H1 (cell line): ENCODE data around the gene CLDN9. TPM values are rescaled to one million over a fixed set of nuclear protein-coding genes. Genes with fewer than 3 reads are reported as not detected.

Source experiments
- CTCF ChIA-PET: fragments of 300-600 bp; sonication (Branson Sonifier 250); formaldehyde crosslinking; loops from one replicate; lab custom pipeline; 2021; ENCODE audit not compliant: partially characterized antibody; lab: Charles Lee
- POLR2A ChIA-PET: fragments of 300-600 bp; sonication (Branson Sonifier 250); formaldehyde crosslinking; loops from one replicate; lab custom pipeline; 2021; ENCODE audit warnings: inconsistent platforms; ENCODE audit not compliant: partially characterized antibody; lab: Charles Lee
- DNase-seq, 2 experiments: peaks; one replicate each; pipeline versions ENCODE4 v3.0.0 to v3.0.0-alpha.2; 2010 to 2022; ENCODE audit warnings: low spot score in 2 of 2, low read depth in 1 of 2, mixed read lengths in 1 of 2
- FAIRE-seq: peaks from 2 replicates; lab custom pipeline; 2011; peaks lifted over from hg19 to GRCh38; lab: Jason Lieb, UNC
- H2AFZ ChIP-seq: 2 replicates; pipeline ENCODE4 v1.8.1; 2012; ENCODE audit warnings: low read length, inconsistent platforms
- H2AK5ac ChIP-seq: 2 replicates; pipeline ENCODE4 v1.6.1; 2013; ENCODE audit warnings: low read depth, low read length
- H2BK120ac ChIP-seq: replicated peaks from 2 replicates; pipeline ENCODE3; 2013; ENCODE audit warnings: low read depth, low read length, inconsistent platforms
- H2BK12ac ChIP-seq: 2 replicates; pipeline ENCODE4 v1.6.1; 2013; ENCODE audit warnings: low read depth, low read length
- H2BK15ac ChIP-seq: 2 replicates; pipeline ENCODE4 v1.6.1; 2013; ENCODE audit warnings: low read length
- H2BK20ac ChIP-seq: 2 replicates; pipeline ENCODE4 v1.6.1; 2013; ENCODE audit warnings: low read length
- H2BK5ac ChIP-seq: 2 replicates; pipeline ENCODE4 v1.6.1; 2013; ENCODE audit warnings: low read depth, low read length
- H3K14ac ChIP-seq: 2 replicates; pipeline ENCODE4 v1.6.1; 2013; ENCODE audit warnings: inconsistent platforms; ENCODE audit not compliant: insufficient read length
- H3K18ac ChIP-seq: 2 replicates; pipeline ENCODE4 v1.6.1; 2013; ENCODE audit warnings: low read length; ENCODE audit errors: extremely low read depth
- H3K23ac ChIP-seq: 2 replicates; pipeline ENCODE4 v1.6.1; 2013; ENCODE audit warnings: inconsistent platforms; ENCODE audit not compliant: insufficient read length
- H3K23me2 ChIP-seq: 2 replicates; pipeline ENCODE4 v1.6.1; 2013; ENCODE audit warnings: low read depth, low read length
- H3K27ac ChIP-seq: 2 replicates; pipeline ENCODE4 v1.6.1; 2011; ENCODE audit warnings: low read depth, low read length, inconsistent platforms
- H3K27me3 ChIP-seq, 4 experiments: replicated peaks in 1 of 4; 1 replicate in 1 of 4; 2 replicates in 3 of 4; pipeline versions ENCODE4 v1.6.1 to v1.8.1; 2011 to 2013; ENCODE audit warnings: low read length in 3 of 4, mild to moderate bottlenecking in 3 of 4, inconsistent platforms in 2 of 4, mixed read lengths in 2 of 4, moderate library complexity in 1 of 4; ENCODE audit not compliant: control insufficient read depth in 3 of 4, insufficient read depth in 3 of 4; ENCODE audit errors: extremely low read depth in 1 of 4
- H3K36me3 ChIP-seq, 4 experiments: 2 replicates each; pipeline versions ENCODE4 v1.6.1 to v1.8.1; 2011 to 2013; ENCODE audit warnings: mild to moderate bottlenecking in 4 of 4, low read length in 3 of 4, moderate library complexity in 2 of 4, control low read depth in 1 of 4, inconsistent platforms in 1 of 4; ENCODE audit not compliant: insufficient read depth in 4 of 4, control insufficient read depth in 2 of 4
- H3K4ac ChIP-seq: replicated peaks from 2 replicates; pipeline ENCODE3; 2013; ENCODE audit warnings: low read length, low read depth, mixed read lengths, inconsistent platforms; ENCODE audit not compliant: insufficient read length
- H3K4me1 ChIP-seq, 4 experiments: replicated peaks in 1 of 4; 1 replicate in 1 of 4; 2 replicates in 3 of 4; pipeline versions ENCODE4 v1.6.1 to v1.8.1; 2011 to 2013; ENCODE audit warnings: low read length in 3 of 4, inconsistent platforms in 2 of 4, mixed read lengths in 1 of 4; ENCODE audit not compliant: insufficient read depth in 4 of 4, control insufficient read depth in 3 of 4
- H3K4me2 ChIP-seq, 2 experiments: 2 replicates each; pipeline versions ENCODE4 v1.6.1 to v1.8.1; 2011 to 2013; ENCODE audit warnings: low read depth in 2 of 2, low read length in 2 of 2, control low read depth in 1 of 2, inconsistent platforms in 1 of 2, mild to moderate bottlenecking in 1 of 2; ENCODE audit not compliant: insufficient read depth in 1 of 2
- H3K4me3 ChIP-seq, 4 experiments: fragments of 200-600, 300-600 bp in 1 of 4; sonication (generic), shearing (Covaris generic), sonication (Bioruptor Twin) in 1 of 4; 2 replicates each; pipeline versions ENCODE4 v1.5.1 to v1.8.1; 2011 to 2016; ENCODE audit warnings: low read length in 4 of 4, low read depth in 3 of 4, control low read depth in 2 of 4, inconsistent platforms in 2 of 4, mild to moderate bottlenecking in 2 of 4, mixed read lengths in 1 of 4, moderate library complexity in 1 of 4; ENCODE audit not compliant: insufficient read depth in 2 of 4; ENCODE audit errors: extremely low read depth in 1 of 4
- H3K56ac ChIP-seq: replicated peaks from 2 replicates; pipeline ENCODE3; 2013; ENCODE audit warnings: low read depth, mild to moderate bottlenecking, mixed read lengths, low read length, inconsistent platforms; ENCODE audit not compliant: insufficient read length
- H3K79me1 ChIP-seq: 2 replicates; pipeline ENCODE4 v1.6.1; 2013; ENCODE audit warnings: low read depth, low read length, control low read depth
- H3K79me2 ChIP-seq, 2 experiments: 2 replicates each; pipeline versions ENCODE4 v1.6.1 to v1.8.1; 2012 to 2013; ENCODE audit warnings: low read length in 2 of 2, mild to moderate bottlenecking in 2 of 2, inconsistent platforms in 1 of 2; ENCODE audit not compliant: insufficient read depth in 2 of 2, control insufficient read depth in 1 of 2
- H3K9ac ChIP-seq, 4 experiments: replicated peaks in 1 of 4; 1 replicate in 1 of 4; 2 replicates in 3 of 4; pipeline versions ENCODE4 v1.6.1 to v1.8.1; 2011 to 2013; ENCODE audit warnings: low read depth in 3 of 4, low read length in 3 of 4, control low read depth in 2 of 4, mild to moderate bottlenecking in 2 of 4, moderate library complexity in 2 of 4, inconsistent platforms in 1 of 4; ENCODE audit errors: extremely low read depth in 1 of 4
- H3K9me3 ChIP-seq, 2 experiments: 2 replicates each; pipeline versions ENCODE4 v1.6.1 to v1.8.1; 2012 to 2013; ENCODE audit warnings: mild to moderate bottlenecking in 2 of 2, moderate library complexity in 2 of 2, control low read depth in 1 of 2, inconsistent platforms in 1 of 2, low read depth in 1 of 2, low read length in 1 of 2, mixed read lengths in 1 of 2; ENCODE audit not compliant: insufficient read depth in 2 of 2
- H4K20me1 ChIP-seq, 2 experiments: replicated peaks in 1 of 2; 2 replicates each; pipeline versions ENCODE3 to v1.8.1; 2011 to 2013; ENCODE audit warnings: inconsistent platforms in 2 of 2, low read length in 2 of 2, mild to moderate bottlenecking in 1 of 2; ENCODE audit not compliant: insufficient read depth in 2 of 2, control insufficient read depth in 1 of 2
- H4K5ac ChIP-seq: 2 replicates; pipeline ENCODE4 v1.6.1; 2013; ENCODE audit warnings: low read length, low read depth, mixed read lengths, inconsistent platforms; ENCODE audit not compliant: insufficient read length
- H4K8ac ChIP-seq: 2 replicates; pipeline ENCODE4 v1.8.0; 2013; ENCODE audit warnings: mild to moderate bottlenecking, moderate library complexity, low read length, inconsistent platforms; ENCODE audit not compliant: insufficient read depth; ENCODE audit errors: extremely low read depth
- H4K91ac ChIP-seq: replicated peaks from 2 replicates; pipeline ENCODE3; 2013; ENCODE audit warnings: low read length, mixed read lengths, inconsistent platforms; ENCODE audit not compliant: insufficient read length
- BRCA1 ChIP-seq: IDR thresholded peaks from 2 replicates; pipeline ENCODE4 v1.6.1; 2012; ENCODE audit warnings: low read depth, low read length, improper control_type of control experiment
- CEBPB ChIP-seq: IDR thresholded peaks from 2 replicates; pipeline ENCODE4 v1.6.1; 2012; ENCODE audit warnings: low read depth, low read length
- HDAC2 ChIP-seq, 2 experiments: fragments of 300-600 bp in 1 of 2; sonication (generic) in 1 of 2; IDR thresholded peaks; 2 replicates each; pipeline ENCODE4 v1.6.1; 2011 to 2012; ENCODE audit warnings: low read depth in 2 of 2, low read length in 2 of 2, mild to moderate bottlenecking in 2 of 2, moderate library complexity in 2 of 2, borderline replicate concordance in 1 of 2, inconsistent platforms in 1 of 2
- POU5F1 ChIP-seq: IDR thresholded peaks from 2 replicates; pipeline ENCODE4 v1.6.1; 2011; ENCODE audit warnings: low read depth, mild to moderate bottlenecking, low read length, moderate library complexity
- RXRA ChIP-seq: IDR thresholded peaks from 2 replicates; pipeline ENCODE4 v1.6.1; 2011; ENCODE audit warnings: low read depth, mild to moderate bottlenecking, low read length, moderate library complexity; ENCODE audit not compliant: insufficient read depth
- WGBS, 2 experiments: shearing (Covaris generic) in 1 of 2; methylation state at CpG; one replicate each; pipeline versions ENCODE4 v1.1.6 to v1.1.7; 2013 to 2015; ENCODE audit warnings: low lambda C conversion rate in 2 of 2, mixed read lengths in 2 of 2, inconsistent platforms in 1 of 2, low coverage in 1 of 2, missing lambda C conversion rate in 1 of 2; ENCODE audit not compliant: insufficient replicate concordance in 2 of 2, insufficient coverage in 1 of 2, insufficient read length in 1 of 2; ENCODE audit errors: extremely low coverage in 1 of 2, missing lambda C conversion rate in 1 of 2; 5-methylcytosine and 5-hydroxymethylcytosine counted together
- polyA plus RNA-seq, 7 experiments: library from polyadenylated mRNA; depleted of rRNA in 3 of 7; stranded (reverse) in 5 of 7; unstranded in 2 of 7; fragments of >200 nt in 5 of 7; fragments of 200-250 nt in 2 of 7; gene quantifications; 1 replicate in 5 of 7; 2 replicates in 1 of 7; 4 replicates in 1 of 7; pipeline versions ENCODE4 v1.2.1 to v1.2.3, GENCODE V29; 2011 to 2013; ENCODE audit warnings: missing spikeins in 2 of 7, mixed read lengths in 2 of 7
- total RNA-seq: library from RNA; stranded (reverse); fragmentation: NEBNext Ultra II Directional; extraction: Animal tissue kit (Norgen Biotek cat#: 25700); gene quantifications from 2 replicates; pipeline ENCODE4 v1.2.1, GENCODE V29; 2021

CLDN9 gene
- total and polyA plus RNA-seq, 2 of the 8 experiments (the other 6 are each of a cell fraction or from before 2014, with no cell fraction given) = 0.60 to 0.89 TPM

DNA sequence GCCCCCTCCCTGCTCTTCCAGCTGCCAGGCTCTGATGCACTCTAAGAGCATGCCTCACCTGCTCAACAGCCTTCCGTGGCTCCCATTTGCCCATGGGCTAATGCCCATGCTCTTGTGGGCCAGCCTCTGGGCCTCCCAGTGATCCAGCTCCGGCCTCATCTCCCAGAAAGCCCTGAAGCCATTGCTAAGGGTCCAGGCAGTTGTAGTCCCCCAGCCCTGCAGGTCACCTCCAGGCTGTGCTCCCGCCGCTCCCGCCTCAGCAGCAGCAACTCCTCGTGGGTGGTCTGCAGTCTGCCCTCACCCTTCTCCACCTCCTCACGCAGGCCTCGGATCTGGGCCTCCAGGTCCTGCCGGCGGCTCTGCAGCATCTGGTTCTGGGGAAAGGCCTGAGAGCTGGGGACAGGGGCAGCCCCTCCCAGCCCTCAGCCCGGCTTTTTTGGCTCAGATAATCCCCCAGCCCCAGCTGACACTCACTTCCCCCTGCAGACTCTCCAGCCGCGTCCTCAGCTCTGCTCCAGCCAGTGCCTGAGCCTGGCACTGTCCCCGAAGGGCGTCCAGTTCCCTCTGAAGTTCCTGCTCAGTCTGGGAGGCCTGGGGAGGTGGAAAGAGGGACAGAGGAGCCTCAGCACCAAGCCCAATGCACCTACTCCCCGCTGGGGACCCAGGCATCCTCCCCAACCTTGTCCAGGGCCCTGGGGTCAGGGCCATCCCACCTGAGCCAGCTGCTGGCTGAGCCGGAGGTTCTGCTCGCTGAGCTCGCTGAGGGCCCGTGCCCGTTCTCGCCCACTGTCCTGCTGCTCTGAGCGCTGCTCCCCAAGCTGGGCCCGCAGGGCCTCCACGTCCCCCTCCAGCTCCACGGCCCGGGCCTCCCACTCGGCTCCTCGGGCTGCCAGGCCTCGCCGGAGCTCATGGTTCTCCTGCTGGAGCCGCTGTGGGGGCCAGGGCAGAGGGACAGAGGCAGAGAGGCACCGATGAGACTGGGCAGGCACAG lies 17.8 kb downstream of the CLDN9 start:
- FAIRE-seq = no peak
- Histone ChIP-seq H4K91ac (no peak overlapping the region), H4K20me1 (peaks cover 10 to 34% of the 10 kb centered on the region in 2 experiments), H4K8ac (no peak overlapping the region; the same call in 1 of the 2 replicates), H2AK5ac (no peak overlapping the region), H3K4me1 (peaks cover 0 to 11% (median 8%) of the 10 kb centered on the region in 4 experiments; a peak in 6 of 7 replicates), H3K23ac (no peak overlapping the region), H3K9me3 (no peaks in the 10 kb centered on the region), H3K36me3 (peaks cover 0 to 21% (median 9%) of the 10 kb centered on the region in 4 experiments; a peak in 7 of 8 replicates), H3K4me2 (no peak overlapping the region), H3K23me2 (no peaks in the 10 kb centered on the region), H2BK15ac (no peak overlapping the region), H2BK120ac (no peak overlapping the region), H3K56ac (no peak overlapping the region), H2BK12ac (no peak overlapping the region), H3K18ac (no peak overlapping the region), H3K4ac (no peak overlapping the region), H2BK20ac (0 out of 2 replicates have a peak overlapping the region, but pooled peaks have one; percentile 48), H3K14ac (no peak overlapping the region), H3K27me3 (0 out of 7 replicates have a peak, but pooled peaks cover 0 to 2% (median 0%) of the 10 kb centered on the region in 4 experiments), H2BK5ac (no peak overlapping the region), H3K9ac (no peak overlapping the region), H3K79me2 (no peaks in the 10 kb centered on the region), H3K27ac (no peak overlapping the region), H3K79me1 (0 out of 2 replicates have a peak, but pooled peaks cover 1% of the 10 kb centered on the region)
- POLR2A ChIA-PET = interaction anchor here (0.7 to 35.7 kb wide), 9 partner anchors 2 to 102 kb away, joined by 3 to 1808 read pairs (median 61); partner anchors contain the start of genes BICDL2, CLDN6, CLDN9 and HCFC1R1
- CTCF ChIA-PET = interaction anchor here (0.6 to 23.8 kb wide), 29 partner anchors 11 to 1366 kb away, joined by 3 to 639 read pairs (median 9); partner anchors contain the start of genes CLDN6, CLDN9, HCFC1R1 and KREMEN2
- 93% methylated on average over 29 of the region's 33 CpGs; no CpG with 5 or more reads in 1 of the 2 experiments for WGBS, 2 experiments
- DNase-seq = peak in 1 of 2 experiments; percentile 40
- TF ChIP-seq POU5F1 (no peak), RXRA (no peak), BRCA1 (no peak), HDAC2 (IDR thresholded peaks at IDR 0.05; ENCODE audit: borderline replicate concordance in 1 of 2, low read depth in 2 of 2, low read length in 2 of 2) (no peak), CEBPB (no peak)
- TF ChIP-seq, all 59 proteins: peak for 0
- H3K4me3 ChIP-seq = no peak overlapping the region
- no peak overlapping the region for H4K5ac ChIP-seq
- H2AFZ ChIP-seq = no peak overlapping the region
